Measurements from ENCODE around the gene TEC.

GRCh38 chr4:48311896-48312295 lies 42.3 kb upstream of the TEC start:
- no peak for TF ChIP-seq POLR2A (IDR thresholded peaks at IDR 0.05)
- TF ChIP-seq, protein P1, sequence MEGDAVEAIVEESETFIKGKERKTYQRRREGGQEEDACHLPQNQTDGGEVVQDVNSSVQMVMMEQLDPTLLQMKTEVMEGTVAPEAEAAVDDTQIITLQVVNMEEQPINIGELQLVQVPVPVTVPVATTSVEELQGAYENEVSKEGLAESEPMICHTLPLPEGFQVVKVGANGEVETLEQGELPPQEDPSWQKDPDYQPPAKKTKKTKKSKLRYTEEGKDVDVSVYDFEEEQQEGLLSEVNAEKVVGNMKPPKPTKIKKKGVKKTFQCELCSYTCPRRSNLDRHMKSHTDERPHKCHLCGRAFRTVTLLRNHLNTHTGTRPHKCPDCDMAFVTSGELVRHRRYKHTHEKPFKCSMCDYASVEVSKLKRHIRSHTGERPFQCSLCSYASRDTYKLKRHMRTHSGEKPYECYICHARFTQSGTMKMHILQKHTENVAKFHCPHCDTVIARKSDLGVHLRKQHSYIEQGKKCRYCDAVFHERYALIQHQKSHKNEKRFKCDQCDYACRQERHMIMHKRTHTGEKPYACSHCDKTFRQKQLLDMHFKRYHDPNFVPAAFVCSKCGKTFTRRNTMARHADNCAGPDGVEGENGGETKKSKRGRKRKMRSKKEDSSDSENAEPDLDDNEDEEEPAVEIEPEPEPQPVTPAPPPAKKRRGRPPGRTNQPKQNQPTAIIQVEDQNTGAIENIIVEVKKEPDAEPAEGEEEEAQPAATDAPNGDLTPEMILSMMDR (IDR thresholded peaks at IDR 0.05 in 4 of 5, conservative IDR thresholded peaks at IDR 0.05 in 1 of 5): no peak

Measured in gastrocnemius medialis (tissue), 4 donors.